ENCODE results near the gene RNF149. TPM values are rescaled to one million over a fixed set of nuclear protein-coding genes. Genes with fewer than 3 reads are reported as not detected.
"Not testable (repeated sequence)": the region's sequence is repeated elsewhere in the genome, so short reads cannot be mapped to it uniquely, and the experiment has no call there.

RNF149 gene
- total and polyA plus RNA-seq, 4 donors, result 22.9 to 92.1 (median 52.9) TPM

DNA sequence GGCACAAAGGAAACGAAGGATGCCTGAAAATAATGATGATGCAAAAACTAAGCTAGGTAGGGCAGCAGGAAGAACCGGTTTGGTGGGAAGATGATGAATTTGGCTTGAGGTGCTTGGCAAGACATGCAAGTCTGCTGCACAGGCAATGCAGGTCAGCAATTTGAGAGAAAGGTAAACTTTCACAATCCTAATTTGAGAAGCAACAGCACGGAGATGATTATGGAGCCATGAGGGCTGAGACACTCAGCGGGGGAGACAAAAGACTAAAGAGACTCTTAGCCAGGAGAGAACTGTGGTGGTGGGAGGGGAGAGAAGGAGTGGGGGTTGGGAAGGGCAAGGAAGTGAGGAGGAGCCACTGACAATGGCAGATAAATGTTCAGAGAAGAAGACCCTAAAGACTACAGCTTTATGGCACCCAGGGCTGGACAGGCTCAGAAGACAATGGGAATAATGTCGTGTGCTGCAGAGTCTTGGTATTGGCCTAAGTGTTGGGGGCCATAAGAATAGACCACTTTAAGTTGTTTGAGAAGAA lies 19.4 kb upstream of the RNF149 start:
- Histone ChIP-seq H3K4me1 (ENCODE audit: control insufficient read depth in 1 of 2, insufficient read depth in 2 of 2, low read length in 2 of 2) (no peaks in the 10 kb centered on the region), H3K36me3 (ENCODE audit: control insufficient read depth in 1 of 2, insufficient read depth in 2 of 2, low read length in 1 of 2) (no peaks in the 10 kb centered on the region), H3K9me3 (ENCODE audit: control insufficient read depth, low read length) (no peaks in the 10 kb centered on the region), H3K4me3 (ENCODE audit: low read length in 2 of 2) (no peak overlapping the region), H3K27me3 (ENCODE audit: control insufficient read depth in 1 of 2, insufficient read depth in 2 of 2, low read length in 1 of 2) (no peaks in the 10 kb centered on the region), H3K27ac (ENCODE audit: low read depth in 1 of 2, low read length in 2 of 2) (no peak overlapping the region)
- DNase-seq (no peak), ATAC-seq (ENCODE audit: low FRiP score) (no peak)
- WGBS, 2 donors, result 78 to 79% methylated on average over 5 of the region's 5 CpGs
- intact Hi-C loops (cut with DNase I), result no loop called here

DNA sequence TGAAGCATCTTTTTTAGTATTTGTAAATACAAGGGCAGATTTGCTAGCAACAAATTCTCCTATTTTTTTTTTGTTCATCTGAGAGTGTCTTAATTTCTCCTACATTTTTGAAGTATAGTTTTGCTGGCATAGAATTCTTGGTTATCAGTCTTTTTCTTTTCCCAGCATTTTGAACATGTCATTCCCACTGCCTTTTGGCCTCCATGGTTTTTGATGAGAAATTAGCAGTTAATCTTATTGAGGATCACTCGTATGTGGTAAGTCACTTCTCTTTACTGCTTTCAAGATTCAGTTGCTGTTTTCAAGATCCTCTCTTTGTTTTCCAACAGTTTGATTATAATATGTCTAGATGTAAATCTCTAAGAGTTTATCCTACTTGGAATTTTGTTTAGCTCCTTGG lies 16.9 kb upstream of the RNF149 start:
- DNase-seq, result no peak
- no peak for ATAC-seq (ENCODE audit: low FRiP score)
- Histone ChIP-seq H3K36me3 (ENCODE audit: control insufficient read depth in 1 of 2, insufficient read depth in 2 of 2, low read length in 1 of 2) (no peaks in the 10 kb centered on the region), H3K4me1 (ENCODE audit: control insufficient read depth in 1 of 2, insufficient read depth in 2 of 2, low read length in 2 of 2) (no peaks in the 10 kb centered on the region), H3K27me3 (ENCODE audit: control insufficient read depth in 1 of 2, insufficient read depth in 2 of 2, low read length in 1 of 2) (no peaks in the 10 kb centered on the region), H3K27ac (ENCODE audit: low read depth in 1 of 2, low read length in 2 of 2) (no peak overlapping the region), H3K9me3 (ENCODE audit: control insufficient read depth, low read length) (no peaks in the 10 kb centered on the region), H3K4me3 (ENCODE audit: low read length in 2 of 2) (no peak overlapping the region)
- WGBS, 2 donors, result 88 to 93% methylated on average over 1 of the region's 1 CpG
- intact Hi-C loops (cut with DNase I), result no loop called here

GRCh38 chr2:101316568-101316967 lies 8.1 kb upstream of the RNF149 start:
- H3K9me3 ChIP-seq (ENCODE audit: control insufficient read depth, low read length); H3K36me3 ChIP-seq (ENCODE audit: control insufficient read depth in 1 of 2, insufficient read depth in 2 of 2, low read length in 1 of 2); DNase-seq; H3K4me1 ChIP-seq (ENCODE audit: control insufficient read depth in 1 of 2, insufficient read depth in 2 of 2, low read length in 2 of 2); intact Hi-C loops (cut with DNase I); ATAC-seq (ENCODE audit: low FRiP score); H3K27me3 ChIP-seq (ENCODE audit: control insufficient read depth in 1 of 2, insufficient read depth in 2 of 2, low read length in 1 of 2); H3K27ac ChIP-seq (ENCODE audit: low read depth in 1 of 2, low read length in 2 of 2); H3K4me3 ChIP-seq (ENCODE audit: low read length in 2 of 2): not testable (repeated sequence)
- WGBS, 2 donors, result 89 to 93% methylated on average over 4 to 6 of the region's 6 CpGs

GRCh38 chr2:101311696-101312017 lies 3.2 kb upstream of the RNF149 start:
- intact Hi-C loops (cut with DNase I), result no loop called here
- H3K27ac ChIP-seq (ENCODE audit: low read depth in 1 of 2, low read length in 2 of 2), result no peak overlapping the region
- DNase-seq, result no peak

GRCh38 chr2:101310834-101311695 lies 2.6 kb upstream of the RNF149 start:
- no peak overlapping the region for H3K4me3 ChIP-seq (ENCODE audit: low read length in 2 of 2)
- no peaks in the 10 kb centered on the region for H3K27me3 ChIP-seq (ENCODE audit: control insufficient read depth in 1 of 2, insufficient read depth in 2 of 2, low read length in 1 of 2)
- peaks cover 0 to 3% of the 10 kb centered on the region in 2 donors for H3K4me1 ChIP-seq (ENCODE audit: control insufficient read depth in 1 of 2, insufficient read depth in 2 of 2, low read length in 2 of 2)
- H3K36me3 ChIP-seq (ENCODE audit: control insufficient read depth in 1 of 2, insufficient read depth in 2 of 2, low read length in 1 of 2), result no peaks in the 10 kb centered on the region
- H3K9me3 ChIP-seq (ENCODE audit: control insufficient read depth, low read length), result no peaks in the 10 kb centered on the region
- ATAC-seq (ENCODE audit: low FRiP score) (no peak), DNase-seq (no peak)
- no peak overlapping the region for H3K27ac ChIP-seq (ENCODE audit: low read depth in 1 of 2, low read length in 2 of 2)
- intact Hi-C loops (cut with DNase I), result no loop called here
- WGBS, 2 donors, result 79 to 80% methylated on average over 7 of the region's 7 CpGs

More at GRCh38 chr2:101311696-101312017, 3.2 kb upstream of the RNF149 start:
- 83 to 89% methylated on average over 3 of the region's 3 CpGs for WGBS, 2 donors
- ATAC-seq (ENCODE audit: low FRiP score), result no peak
- no peaks in the 10 kb centered on the region for H3K27me3 ChIP-seq (ENCODE audit: control insufficient read depth in 1 of 2, insufficient read depth in 2 of 2, low read length in 1 of 2)
- H3K9me3 ChIP-seq (ENCODE audit: control insufficient read depth, low read length), result no peaks in the 10 kb centered on the region
- no peak overlapping the region for H3K4me3 ChIP-seq (ENCODE audit: low read length in 2 of 2)
- H3K4me1 ChIP-seq (ENCODE audit: control insufficient read depth in 1 of 2, insufficient read depth in 2 of 2, low read length in 2 of 2), result no peaks in the 10 kb centered on the region
- no peaks in the 10 kb centered on the region for H3K36me3 ChIP-seq (ENCODE audit: control insufficient read depth in 1 of 2, insufficient read depth in 2 of 2, low read length in 1 of 2)

GRCh38 chr2:101310090-101310833 lies 1.8 kb upstream of the RNF149 start:
- Histone ChIP-seq H3K9me3 (ENCODE audit: control insufficient read depth, low read length) (no peaks in the 10 kb centered on the region), H3K27ac (ENCODE audit: low read depth in 1 of 2, low read length in 2 of 2) (no peak overlapping the region), H3K36me3 (ENCODE audit: control insufficient read depth in 1 of 2, insufficient read depth in 2 of 2, low read length in 1 of 2) (no peaks in the 10 kb centered on the region), H3K4me1 (ENCODE audit: control insufficient read depth in 1 of 2, insufficient read depth in 2 of 2, low read length in 2 of 2) (peaks cover 0 to 3% of the 10 kb centered on the region in 2 donors), H3K27me3 (ENCODE audit: control insufficient read depth in 1 of 2, insufficient read depth in 2 of 2, low read length in 1 of 2) (no peaks in the 10 kb centered on the region), H3K4me3 (ENCODE audit: low read length in 2 of 2) (no peak overlapping the region)
- intact Hi-C loops (cut with DNase I), result no loop called here
- DNase-seq (no peak), ATAC-seq (ENCODE audit: low FRiP score) (no peak)
- WGBS, 2 donors, result 82 to 90% methylated on average over 10 of the region's 10 CpGs

- WGBS, 2 donors, result 1 to 2% methylated on average over 57 of the region's 57 CpGs
- Histone ChIP-seq H3K36me3 (ENCODE audit: control insufficient read depth in 1 of 2, insufficient read depth in 2 of 2, low read length in 1 of 2) (no peaks in the 10 kb centered on the region), H3K4me1 (ENCODE audit: control insufficient read depth in 1 of 2, insufficient read depth in 2 of 2, low read length in 2 of 2) (peaks cover 0 to 3% of the 10 kb centered on the region in 2 donors), H3K27ac (ENCODE audit: low read depth in 1 of 2, low read length in 2 of 2) (peak overlapping the region; percentile 8 to 60), H3K27me3 (ENCODE audit: control insufficient read depth in 1 of 2, insufficient read depth in 2 of 2, low read length in 1 of 2) (no peaks in the 10 kb centered on the region), H3K4me3 (ENCODE audit: low read length in 2 of 2) (peak overlapping the region; percentile 56 to 80), H3K9me3 (ENCODE audit: control insufficient read depth, low read length) (no peaks in the 10 kb centered on the region)
- DNase-seq (peak; percentile 67 to 84), ATAC-seq (ENCODE audit: low FRiP score) (peak; percentile 39)
- intact Hi-C loops (cut with DNase I), result loop anchor here (1.0 to 2.0 kb wide), 2 partner anchors 55 to 56 kb away; partner anchors contain the start of gene CNOT11 (in 2 of the 2)
Observed at GRCh38 chr2:101307950-101308431, 510 bp downstream of the RNF149 start.

DNA sequence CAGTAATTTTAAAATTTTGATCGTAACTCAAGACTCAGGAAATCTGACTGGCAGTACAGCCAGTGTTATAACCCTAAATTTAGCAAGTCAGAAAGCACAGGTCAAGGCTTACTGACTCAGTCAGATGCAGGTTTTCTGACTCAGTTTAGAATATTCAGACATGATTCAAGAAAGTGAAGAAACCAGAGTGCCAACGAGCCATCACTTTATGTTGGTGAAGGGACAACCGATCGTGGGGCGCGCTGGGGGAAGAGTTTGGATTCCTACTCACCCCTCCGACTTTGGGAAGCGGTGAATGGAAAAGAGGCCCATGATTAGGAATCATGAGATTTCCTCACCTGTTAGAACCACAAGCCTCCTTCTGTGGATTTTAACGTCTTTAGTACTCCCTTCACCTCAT lies 998 bp downstream of the RNF149 start:
- intact Hi-C loops (cut with DNase I), result loop anchor here in 1 of 2 donors (2.0 kb wide), 1 partner anchor 55 kb away; the partner anchor contains the start of gene CNOT11
- Histone ChIP-seq H3K4me3 (ENCODE audit: low read length in 2 of 2) (peak overlapping the region; percentile 56 to 80), H3K36me3 (ENCODE audit: control insufficient read depth in 1 of 2, insufficient read depth in 2 of 2, low read length in 1 of 2) (no peaks in the 10 kb centered on the region), H3K27me3 (ENCODE audit: control insufficient read depth in 1 of 2, insufficient read depth in 2 of 2, low read length in 1 of 2) (no peaks in the 10 kb centered on the region), H3K9me3 (ENCODE audit: control insufficient read depth, low read length) (no peaks in the 10 kb centered on the region), H3K27ac (ENCODE audit: low read depth in 1 of 2, low read length in 2 of 2) (no peak overlapping the region), H3K4me1 (ENCODE audit: control insufficient read depth in 1 of 2, insufficient read depth in 2 of 2, low read length in 2 of 2) (peaks cover 0 to 3% of the 10 kb centered on the region in 2 donors)
- no peak for DNase-seq
- ATAC-seq (ENCODE audit: low FRiP score), result no peak
- WGBS, 2 donors, result 35 to 52% methylated on average over 9 of the region's 9 CpGs
